Spleen (tissue), 7 donors: ENCODE data around the gene FBXO3.

ENCODE experiments used
- POLR2AphosphoS5 ChIP-seq, 3 donors: sonication (generic); formaldehyde crosslinking; IDR thresholded peaks; one replicate each; pipeline ENCODE4 v1.5.1; 2017; ENCODE audit warnings: antibody characterized with exemption in 3 of 3
- TF ChIP-seq, protein P1 (sequence below), 11 experiments: fragments of 200-600 bp in 7 of 11; fragments of 450-650 bp in 4 of 11; sonication (generic) in 4 of 11; IDR thresholded peaks in 8 of 11; conservative IDR thresholded peaks in 3 of 11; 1 replicate in 7 of 11; 2 replicates in 4 of 11; pipeline versions ENCODE4 v1.4.0 to v1.8.0; 2016 to 2021; ENCODE audit warnings: antibody characterized with exemption in 11 of 11, inconsistent platforms in 4 of 11, mild to moderate bottlenecking in 1 of 11
- donor health status: DM: no; HTN: no; CAD: no; lungs with moderate emphysema.
- donor health status: DM: no; HTN: no; CAD: no.
- donor health status: DM: no; HTN: no; CAD: no.

DNA sequence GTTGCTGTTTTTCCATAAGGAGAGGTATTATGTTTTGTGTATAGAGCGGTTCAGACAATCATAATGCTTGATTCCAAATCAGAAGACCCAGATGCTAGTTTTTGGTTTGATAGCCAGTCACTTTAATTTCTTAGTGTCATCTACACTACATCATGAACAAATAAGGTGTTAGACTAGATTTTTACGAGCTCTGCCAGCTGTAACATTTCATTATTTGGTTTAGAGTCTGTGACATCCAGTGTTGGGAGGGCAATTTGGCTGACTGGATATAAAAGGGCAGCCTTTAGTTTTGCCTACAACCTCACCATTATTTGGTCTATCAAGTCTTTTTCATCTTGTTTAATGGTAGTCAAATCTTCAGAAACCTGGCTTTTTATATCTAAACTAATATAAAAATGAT is 30.2 kb upstream of the FBXO3 start:
- TF ChIP-seq, protein P1, sequence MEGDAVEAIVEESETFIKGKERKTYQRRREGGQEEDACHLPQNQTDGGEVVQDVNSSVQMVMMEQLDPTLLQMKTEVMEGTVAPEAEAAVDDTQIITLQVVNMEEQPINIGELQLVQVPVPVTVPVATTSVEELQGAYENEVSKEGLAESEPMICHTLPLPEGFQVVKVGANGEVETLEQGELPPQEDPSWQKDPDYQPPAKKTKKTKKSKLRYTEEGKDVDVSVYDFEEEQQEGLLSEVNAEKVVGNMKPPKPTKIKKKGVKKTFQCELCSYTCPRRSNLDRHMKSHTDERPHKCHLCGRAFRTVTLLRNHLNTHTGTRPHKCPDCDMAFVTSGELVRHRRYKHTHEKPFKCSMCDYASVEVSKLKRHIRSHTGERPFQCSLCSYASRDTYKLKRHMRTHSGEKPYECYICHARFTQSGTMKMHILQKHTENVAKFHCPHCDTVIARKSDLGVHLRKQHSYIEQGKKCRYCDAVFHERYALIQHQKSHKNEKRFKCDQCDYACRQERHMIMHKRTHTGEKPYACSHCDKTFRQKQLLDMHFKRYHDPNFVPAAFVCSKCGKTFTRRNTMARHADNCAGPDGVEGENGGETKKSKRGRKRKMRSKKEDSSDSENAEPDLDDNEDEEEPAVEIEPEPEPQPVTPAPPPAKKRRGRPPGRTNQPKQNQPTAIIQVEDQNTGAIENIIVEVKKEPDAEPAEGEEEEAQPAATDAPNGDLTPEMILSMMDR (IDR thresholded peaks at IDR 0.05 in 8 of 11, conservative IDR thresholded peaks at IDR 0.05 in 3 of 11), result no peak
- TF ChIP-seq POLR2AphosphoS5 (IDR thresholded peaks at IDR 0.05), result no peak
